Kidney (tissue), 14 donors: ENCODE results near the gene TMEM191C. TPM values are rescaled to one million over a fixed set of nuclear protein-coding genes. Genes with fewer than 3 reads are reported as not detected.
"Not testable (repeated sequence)": the region's sequence is repeated elsewhere in the genome, so short reads cannot be mapped to it uniquely, and the experiment has no call there.

Experiments used
- DNase-seq, 5 donors: peaks; one replicate each; pipeline ENCODE4 v3.0.0-alpha.2; 2013 to 2020
- FAIRE-seq: peaks from 2 replicates; lab custom pipeline; 2012; peaks lifted over from hg19 to GRCh38; lab: Jason Lieb, UNC
- H3K27ac ChIP-seq, 2 donors: one replicate each; pipeline ENCODE4 v1.7.0; 2013; ENCODE audit warnings: low read depth in 2 of 2, low read length in 2 of 2, inconsistent platforms in 1 of 2
- H3K27me3 ChIP-seq: one replicate; pipeline ENCODE4 v1.7.1; 2013; ENCODE audit warnings: low read length, inconsistent platforms; ENCODE audit not compliant: control insufficient read depth, insufficient read depth
- H3K36me3 ChIP-seq, 3 donors: one replicate each; pipeline versions ENCODE4 v1.7.0 to v1.7.1; 2013; ENCODE audit warnings: low read length in 3 of 3, control low read depth in 1 of 3, inconsistent platforms in 1 of 3; ENCODE audit not compliant: insufficient read depth in 3 of 3, control insufficient read depth in 2 of 3
- H3K4me1 ChIP-seq, 3 donors: one replicate each; pipeline versions ENCODE4 v1.7.0 to v1.7.1; 2013; ENCODE audit warnings: low read length in 3 of 3, inconsistent platforms in 1 of 3, low read depth in 1 of 3; ENCODE audit not compliant: control insufficient read depth in 2 of 3, insufficient read depth in 2 of 3
- H3K4me3 ChIP-seq, 3 donors: one replicate each; pipeline versions ENCODE4 v1.7.0 to v1.8.1; 2013; ENCODE audit warnings: low read length in 3 of 3, control low read depth in 1 of 3, inconsistent platforms in 1 of 3
- H3K9ac ChIP-seq, 3 donors: one replicate each; pipeline versions ENCODE4 v1.7.0 to v1.7.1; 2013; ENCODE audit warnings: low read length in 3 of 3, control low read depth in 1 of 3, inconsistent platforms in 1 of 3
- H3K9me3 ChIP-seq, 3 donors: one replicate each; pipeline versions ENCODE4 v1.7.0 to v1.7.1; 2013; ENCODE audit warnings: low read length in 3 of 3, control low read depth in 1 of 3, inconsistent platforms in 1 of 3; ENCODE audit not compliant: control insufficient read depth in 2 of 3, insufficient read depth in 1 of 3
- CTCF ChIP-seq: IDR thresholded peaks from 3 replicates; pipeline ENCODE4 v1.5.1; 2012; ENCODE audit warnings: mild to moderate bottlenecking, moderate library complexity, borderline replicate concordance; ENCODE audit not compliant: insufficient read depth; ENCODE audit errors: extremely low read depth
- intact Hi-C: fragments of 100-400 bp; cut with DNase I; formaldehyde crosslinking; loops from one replicate; pipeline ENCODE4 v1.11.1; 2022
- polyA plus RNA-seq: library from polyadenylated mRNA; stranded (reverse); fragments of 350-450 nt; fragmentation: Illumina TruSeq; extraction: RNeasy Lipid Tissue Mini Kit (QIAGEN cat#74804); gene quantifications from one replicate; pipeline ENCODE4 v1.2.3, GENCODE V29; 2014; ENCODE audit warnings: low read depth, low replicate concordance; ENCODE audit not compliant: insufficient read depth
- total RNA-seq: library from RNA; stranded (reverse); fragmentation: NEBNext Ultra II Directional; extraction: Animal tissue kit (Norgen Biotek cat#: 25700); gene quantifications from one replicate; pipeline ENCODE4 v1.2.1, GENCODE V29; 2021
- donor health status: control.
- donor health status: control.
- donor health status: control.
- donor health status: control.
- donor health status: control.
- donor health status: DM: yes; HTN: yes; CAD: no.
- donor health status: Normal renal cell carcinoma (clear cell type).

The TMEM191C gene
- total and polyA plus RNA-seq, 2 donors from 2014 or later: 1.4 to 2.1 TPM

GRCh38 chr22:21455334-21456089, 11.7 kb upstream of the TMEM191C start:
- TF ChIP-seq CTCF: no peak
- Histone ChIP-seq H3K27me3 (no peaks in the 10 kb centered on the region), H3K9ac (no peak overlapping the region), H3K4me1 (no peaks in the 10 kb centered on the region), H3K27ac (no peak overlapping the region), H3K9me3 (no peaks in the 10 kb centered on the region), H3K36me3 (no peaks in the 10 kb centered on the region), H3K4me3 (no peak overlapping the region)
- DNase-seq: peak in 2 of 5 donors; percentile 8 to 48
- FAIRE-seq: no peak
- intact Hi-C loops: no loop called here

GRCh38 chr22:21457023-21457787, 10.0 kb upstream of the TMEM191C start:
- no peak for TF ChIP-seq CTCF
- FAIRE-seq (no peak), DNase-seq (peak in 2 of 5 donors; percentile 6 to 42)
- Histone ChIP-seq H3K4me3 (no peak overlapping the region), H3K9ac (no peak overlapping the region), H3K27ac (no peak overlapping the region), H3K36me3 (no peaks in the 10 kb centered on the region), H3K9me3 (no peaks in the 10 kb centered on the region), H3K4me1 (no peaks in the 10 kb centered on the region), H3K27me3 (no peaks in the 10 kb centered on the region)
- intact Hi-C loops: no loop called here

- H3K36me3 ChIP-seq, DNase-seq, H3K4me1 ChIP-seq, H3K27ac ChIP-seq, intact Hi-C loops, H3K27me3 ChIP-seq, H3K9ac ChIP-seq, H3K4me3 ChIP-seq, FAIRE-seq, H3K9me3 ChIP-seq: not testable (repeated sequence)
Observed at GRCh38 chr22:21462672-21463071, 4.5 kb upstream of the TMEM191C start.

GRCh38 chr22:21468194-21469096, 1.3 kb downstream of the TMEM191C start:
- H3K9ac ChIP-seq, FAIRE-seq, H3K36me3 ChIP-seq, H3K9me3 ChIP-seq, H3K27me3 ChIP-seq, intact Hi-C loops, H3K4me1 ChIP-seq, H3K27ac ChIP-seq: not testable (repeated sequence)
- DNase-seq: peak; percentile 86 to 97 (median 89)
- H3K4me3 ChIP-seq: peak overlapping the region in 1 of 3 donors; percentile 20

GRCh38 chr22:21469097-21469994, 2.2 kb downstream of the TMEM191C start:
- intact Hi-C loops, H3K27ac ChIP-seq, H3K9ac ChIP-seq, H3K27me3 ChIP-seq, H3K4me1 ChIP-seq, H3K4me3 ChIP-seq, H3K9me3 ChIP-seq, FAIRE-seq, H3K36me3 ChIP-seq: not testable (repeated sequence)
- DNase-seq: peak in 1 of 5 donors; percentile 45

GRCh38 chr22:21472984-21473383, 5.8 kb downstream of the TMEM191C start:
- H3K9me3 ChIP-seq, DNase-seq, intact Hi-C loops, H3K36me3 ChIP-seq, H3K4me1 ChIP-seq, H3K9ac ChIP-seq, H3K27me3 ChIP-seq, H3K27ac ChIP-seq, H3K4me3 ChIP-seq, FAIRE-seq: not testable (repeated sequence)
